Measurements from ENCODE around the gene OLIG3. TPM values are rescaled to one million over a fixed set of nuclear protein-coding genes. Genes with fewer than 3 reads are reported as not detected.

Gene OLIG3
- total RNA-seq, 1 donor from 2014 or later, result 0.14 TPM

GRCh38 chr6:137472641-137473137, 21.5 kb downstream of the OLIG3 start:
- H3K9me3 ChIP-seq (ENCODE audit: insufficient read depth, low read depth, low read length), result no peaks in the 10 kb centered on the region
- FAIRE-seq, result no peak
- Mint-ChIP-seq H3K9me3 (ENCODE audit: unreplicated experiment) (no peaks in the 10 kb centered on the region), H3K4me1 (ENCODE audit: low read depth, unreplicated experiment) (no peaks in the 10 kb centered on the region), H3K4me3 (ENCODE audit: unreplicated experiment) (no peak overlapping the region), H3K27ac (ENCODE audit: unreplicated experiment) (no peak overlapping the region), H3K27me3 (ENCODE audit: low read depth, unreplicated experiment) (peaks cover 7% of the 10 kb centered on the region), H3K36me3 (ENCODE audit: low read depth, unreplicated experiment) (peaks cover 3% of the 10 kb centered on the region)
- no peaks in the 10 kb centered on the region for H3K4me1 ChIP-seq (ENCODE audit: insufficient read depth, low read length)
- H3K36me3 ChIP-seq (ENCODE audit: insufficient read depth, low read length), result no peaks in the 10 kb centered on the region
- peaks cover 11% of the 10 kb centered on the region for H3K27me3 ChIP-seq (ENCODE audit: insufficient read depth, low read length)
- no peak overlapping the region for H3K27ac ChIP-seq (ENCODE audit: low read depth, low read length)
- no peaks in the 10 kb centered on the region for H4K20me1 ChIP-seq (ENCODE audit: insufficient read depth, low read length)
- no peak overlapping the region for H3K4me2 ChIP-seq (ENCODE audit: low read length)
- H3K79me2 ChIP-seq (ENCODE audit: insufficient read depth, low read length), result no peaks in the 10 kb centered on the region
- no peak overlapping the region for H2AFZ ChIP-seq (ENCODE audit: low read depth, low read length)
- H3K4me3 ChIP-seq (ENCODE audit: insufficient read depth, low read depth, low read length), result no peak overlapping the region
- no peak overlapping the region for H3K9ac ChIP-seq (ENCODE audit: low read length)
- TF ChIP-seq CTCF (IDR thresholded peaks at IDR 0.05; ENCODE audit: insufficient read depth, low read depth, low read length) (no peak), EZH2 (IDR thresholded peaks at IDR 0.05; ENCODE audit: insufficient read depth, low read length) (no peak)
- no peak for DNase-seq (ENCODE audit: low read depth)

- Histone ChIP-seq H3K4me2 (ENCODE audit: low read length) (no peak overlapping the region), H3K36me3 (ENCODE audit: insufficient read depth, low read length) (no peaks in the 10 kb centered on the region), H4K20me1 (ENCODE audit: insufficient read depth, low read length) (no peaks in the 10 kb centered on the region), H3K4me1 (ENCODE audit: insufficient read depth, low read length) (no peaks in the 10 kb centered on the region), H2AFZ (ENCODE audit: low read depth, low read length) (no peak overlapping the region), H3K27ac (ENCODE audit: low read depth, low read length) (no peak overlapping the region), H3K9ac (ENCODE audit: low read length) (no peak overlapping the region), H3K79me2 (ENCODE audit: insufficient read depth, low read length) (no peaks in the 10 kb centered on the region), H3K4me3 (ENCODE audit: insufficient read depth, low read depth, low read length) (no peak overlapping the region), H3K27me3 (ENCODE audit: insufficient read depth, low read length) (peaks cover 10% of the 10 kb centered on the region), H3K9me3 (ENCODE audit: insufficient read depth, low read depth, low read length) (no peaks in the 10 kb centered on the region)
- H3K4me3 Mint-ChIP-seq (ENCODE audit: unreplicated experiment), result no peak overlapping the region
- no peak overlapping the region for H3K27ac Mint-ChIP-seq (ENCODE audit: unreplicated experiment)
- no peaks in the 10 kb centered on the region for H3K9me3 Mint-ChIP-seq (ENCODE audit: unreplicated experiment)
- no peaks in the 10 kb centered on the region for H3K4me1 Mint-ChIP-seq (ENCODE audit: low read depth, unreplicated experiment)
- TF ChIP-seq EZH2 (IDR thresholded peaks at IDR 0.05; ENCODE audit: insufficient read depth, low read length) (no peak), CTCF (IDR thresholded peaks at IDR 0.05; ENCODE audit: insufficient read depth, low read depth, low read length) (no peak)
- peaks cover 3% of the 10 kb centered on the region for H3K36me3 Mint-ChIP-seq (ENCODE audit: low read depth, unreplicated experiment)
- FAIRE-seq (no peak), DNase-seq (ENCODE audit: low read depth) (no peak)
- peaks cover 9% of the 10 kb centered on the region for H3K27me3 Mint-ChIP-seq (ENCODE audit: low read depth, unreplicated experiment)
Observed at GRCh38 chr6:137471986-137472385, 22.2 kb downstream of the OLIG3 start.

- FAIRE-seq (no peak), DNase-seq (ENCODE audit: low read depth) (no peak)
- Histone ChIP-seq H3K79me2 (ENCODE audit: insufficient read depth, low read length) (no peaks in the 10 kb centered on the region), H3K27me3 (ENCODE audit: insufficient read depth, low read length) (peaks cover 8% of the 10 kb centered on the region), H3K4me3 (ENCODE audit: insufficient read depth, low read depth, low read length) (no peak overlapping the region), H3K4me2 (ENCODE audit: low read length) (no peak overlapping the region), H2AFZ (ENCODE audit: low read depth, low read length) (no peak overlapping the region), H3K9me3 (ENCODE audit: insufficient read depth, low read depth, low read length) (no peaks in the 10 kb centered on the region), H3K27ac (ENCODE audit: low read depth, low read length) (no peak overlapping the region), H3K4me1 (ENCODE audit: insufficient read depth, low read length) (no peaks in the 10 kb centered on the region), H3K9ac (ENCODE audit: low read length) (no peak overlapping the region), H4K20me1 (ENCODE audit: insufficient read depth, low read length) (no peaks in the 10 kb centered on the region), H3K36me3 (ENCODE audit: insufficient read depth, low read length) (no peaks in the 10 kb centered on the region)
- H3K36me3 Mint-ChIP-seq (ENCODE audit: low read depth, unreplicated experiment), result peaks cover 3% of the 10 kb centered on the region
- TF ChIP-seq CTCF (IDR thresholded peaks at IDR 0.05; ENCODE audit: insufficient read depth, low read depth, low read length), result no peak
- TF ChIP-seq EZH2 (IDR thresholded peaks at IDR 0.05; ENCODE audit: insufficient read depth, low read length), result no peak
- no peak overlapping the region for H3K27ac Mint-ChIP-seq (ENCODE audit: unreplicated experiment)
- no peaks in the 10 kb centered on the region for H3K4me1 Mint-ChIP-seq (ENCODE audit: low read depth, unreplicated experiment)
- no peak overlapping the region for H3K4me3 Mint-ChIP-seq (ENCODE audit: unreplicated experiment)
- peaks cover 9% of the 10 kb centered on the region for H3K27me3 Mint-ChIP-seq (ENCODE audit: low read depth, unreplicated experiment)
- no peaks in the 10 kb centered on the region for H3K9me3 Mint-ChIP-seq (ENCODE audit: unreplicated experiment)
Observed at GRCh38 chr6:137471497-137471896, 22.7 kb downstream of the OLIG3 start.

Data from astrocyte (in vitro differentiated cells and primary cell).